Progenitor cell of endocrine pancreas (in vitro differentiated cells): ENCODE results near the gene DLGAP1. TPM values are rescaled to one million over a fixed set of nuclear protein-coding genes. Genes with fewer than 3 reads are reported as not detected.

Experiments
- DNase-seq: peaks from one replicate; pipeline ENCODE4 v3.0.0; 2021; ENCODE audit warnings: low spot score; ENCODE audit not compliant: unreplicated experiment
- H3K27ac Mint-ChIP-seq: 2 replicates; pipeline ENCODE4 v1.8.0; 2021; ENCODE audit warnings: mild to moderate bottlenecking, moderate library complexity, mixed read lengths
- H3K27me3 Mint-ChIP-seq: 2 replicates; pipeline ENCODE4 v1.8.0; 2021; ENCODE audit warnings: mixed read lengths
- H3K36me3 Mint-ChIP-seq: 2 replicates; pipeline ENCODE4 v1.8.0; 2022; ENCODE audit warnings: mixed read lengths; ENCODE audit not compliant: insufficient read depth
- H3K4me1 Mint-ChIP-seq: 2 replicates; pipeline ENCODE4 v1.8.0; 2021; ENCODE audit warnings: low read depth, mixed read lengths
- H3K4me3 Mint-ChIP-seq: 2 replicates; pipeline ENCODE4 v1.8.0; 2021; ENCODE audit warnings: low read depth, mild to moderate bottlenecking, moderate library complexity, mixed read lengths
- H3K9me3 Mint-ChIP-seq: 2 replicates; pipeline ENCODE4 v1.8.0; 2021; ENCODE audit warnings: low read depth, mixed read lengths
- CTCF ChIP-seq: fragments of 200-600 bp; sonication (generic); IDR thresholded peaks from one replicate; pipeline ENCODE4 v1.5.0; 2021; ENCODE audit warnings: antibody characterized with exemption, mild to moderate bottlenecking; ENCODE audit not compliant: unreplicated experiment
- total RNA-seq: library from RNA; stranded (reverse); gene quantifications from 2 replicates; pipeline ENCODE4 v1.2.1, GENCODE V29; 2021

Gene DLGAP1
- total RNA-seq, 1 donor from 2014 or later: 16.7 TPM

GRCh38 chr18:3911413-3911812, 543.7 kb downstream of the DLGAP1 start:
- H3K4me3 Mint-ChIP-seq: no peak overlapping the region
- no peaks in the 10 kb centered on the region for H3K36me3 Mint-ChIP-seq
- DNase-seq: no peak
- TF ChIP-seq CTCF: no peak
- H3K27ac Mint-ChIP-seq: no peak overlapping the region
- H3K4me1 Mint-ChIP-seq: peaks cover 6% of the 10 kb centered on the region
- no peaks in the 10 kb centered on the region for H3K9me3 Mint-ChIP-seq
- H3K27me3 Mint-ChIP-seq: no peaks in the 10 kb centered on the region

GRCh38 chr18:3910512-3910911, 544.6 kb downstream of the DLGAP1 start:
- no peaks in the 10 kb centered on the region for H3K27me3 Mint-ChIP-seq
- no peak for TF ChIP-seq CTCF
- H3K9me3 Mint-ChIP-seq: no peaks in the 10 kb centered on the region
- no peak overlapping the region for H3K4me3 Mint-ChIP-seq
- DNase-seq: no peak
- H3K27ac Mint-ChIP-seq: no peak overlapping the region
- peaks cover 10% of the 10 kb centered on the region for H3K4me1 Mint-ChIP-seq
- H3K36me3 Mint-ChIP-seq: no peaks in the 10 kb centered on the region

- H3K4me1 Mint-ChIP-seq: peaks cover 8% of the 10 kb centered on the region
- no peaks in the 10 kb centered on the region for H3K9me3 Mint-ChIP-seq
- H3K36me3 Mint-ChIP-seq: no peaks in the 10 kb centered on the region
- H3K27ac Mint-ChIP-seq: no peak overlapping the region
- TF ChIP-seq CTCF: no peak
- no peak overlapping the region for H3K4me3 Mint-ChIP-seq
- H3K27me3 Mint-ChIP-seq: no peaks in the 10 kb centered on the region
- no peak for DNase-seq
Observed at GRCh38 chr18:3907955-3908354, 547.2 kb downstream of the DLGAP1 start.

- Mint-ChIP-seq H3K27me3 (no peaks in the 10 kb centered on the region), H3K4me1 (peaks cover 8% of the 10 kb centered on the region), H3K4me3 (no peak overlapping the region), H3K27ac (peak overlapping the region; percentile 15), H3K36me3 (no peaks in the 10 kb centered on the region), H3K9me3 (no peaks in the 10 kb centered on the region)
- DNase-seq: no peak
- TF ChIP-seq CTCF: no peak
Observed at GRCh38 chr18:3906116-3906750, 548.9 kb downstream of the DLGAP1 start.

- TF ChIP-seq CTCF: no peak
- no peaks in the 10 kb centered on the region for H3K9me3 Mint-ChIP-seq
- H3K4me3 Mint-ChIP-seq: no peak overlapping the region
- H3K27ac Mint-ChIP-seq: no peak overlapping the region
- peaks cover 21% of the 10 kb centered on the region for H3K4me1 Mint-ChIP-seq
- H3K36me3 Mint-ChIP-seq: no peaks in the 10 kb centered on the region
- no peaks in the 10 kb centered on the region for H3K27me3 Mint-ChIP-seq
- DNase-seq: no peak
Observed at GRCh38 chr18:3903337-3903736, 551.8 kb downstream of the DLGAP1 start.
